Muscle layer of colon (tissue), 2 donors: ENCODE results near the gene LDLRAD4.

Source experiments
- H3K27ac ChIP-seq: one replicate; pipeline ENCODE4 v1.7.0; 2013; ENCODE audit warnings: low read depth, mild to moderate bottlenecking, low read length, moderate library complexity
- H3K27me3 ChIP-seq, 2 donors: one replicate each; pipeline ENCODE4 v1.7.0; 2013; ENCODE audit warnings: low read length in 2 of 2, mild to moderate bottlenecking in 2 of 2; ENCODE audit not compliant: insufficient read depth in 2 of 2, control insufficient read depth in 1 of 2
- H3K36me3 ChIP-seq: one replicate; pipeline ENCODE4 v1.7.0; 2013; ENCODE audit warnings: mild to moderate bottlenecking, low read length; ENCODE audit not compliant: insufficient read depth
- H3K4me1 ChIP-seq: one replicate; pipeline ENCODE4 v1.7.0; 2013; ENCODE audit warnings: mild to moderate bottlenecking, low read length; ENCODE audit not compliant: insufficient read depth
- H3K4me3 ChIP-seq, 2 donors: one replicate each; pipeline ENCODE4 v1.7.0; 2013; ENCODE audit warnings: low read length in 2 of 2, low read depth in 1 of 2, mild to moderate bottlenecking in 1 of 2, moderate library complexity in 1 of 2
- H3K9ac ChIP-seq: one replicate; pipeline ENCODE4 v1.7.0; 2013; ENCODE audit warnings: low read length
- H3K9me3 ChIP-seq: one replicate; pipeline ENCODE4 v1.7.0; 2013; ENCODE audit warnings: mild to moderate bottlenecking, low read length
- donor health status: abdominal sarcoma.
- donor health status: Adenocarcinoma of cecum.

Gene LDLRAD4

DNA sequence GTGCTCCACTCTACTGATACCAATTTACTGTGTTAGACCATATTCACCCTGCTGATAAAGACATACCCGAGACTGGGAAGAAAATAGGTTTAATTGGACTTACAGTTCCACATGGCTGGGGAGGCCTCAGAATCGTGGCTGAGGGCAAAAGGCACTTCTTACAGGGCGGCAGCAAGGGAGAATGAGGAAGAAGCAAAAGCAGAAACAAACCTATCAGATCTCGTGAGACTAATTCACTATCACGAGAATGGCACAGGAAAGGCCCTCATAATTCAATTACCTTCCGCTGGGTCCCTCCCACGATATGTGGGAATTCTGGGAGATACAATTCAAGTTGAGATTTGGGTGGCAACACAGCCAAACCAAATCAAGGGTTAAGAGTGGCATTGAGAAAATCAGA, 65.2 kb downstream of the LDLRAD4 start:
- peak overlapping the region; percentile 3 for H3K27ac ChIP-seq
- H3K36me3 ChIP-seq, result peaks cover 5% of the 10 kb centered on the region

GRCh38 chr18:13284330-13285027, 65.9 kb downstream of the LDLRAD4 start:
- Histone ChIP-seq H3K4me1 (peaks cover 24% of the 10 kb centered on the region), H3K4me3 (peak overlapping the region; percentile 7 to 37), H3K9me3 (no peaks in the 10 kb centered on the region), H3K27ac (peak overlapping the region; percentile 3), H3K36me3 (peaks cover 5% of the 10 kb centered on the region), H3K27me3 (no peaks in the 10 kb centered on the region), H3K9ac (no peak overlapping the region)

More for the DNA sequence above, 65.2 kb downstream of the LDLRAD4 start:
- no peaks in the 10 kb centered on the region for H3K27me3 ChIP-seq
- H3K4me3 ChIP-seq, result peak overlapping the region in 1 of 2 donors; percentile 37
- H3K9ac ChIP-seq, result no peak overlapping the region
- no peaks in the 10 kb centered on the region for H3K9me3 ChIP-seq
- peaks cover 18% of the 10 kb centered on the region for H3K4me1 ChIP-seq

DNA sequence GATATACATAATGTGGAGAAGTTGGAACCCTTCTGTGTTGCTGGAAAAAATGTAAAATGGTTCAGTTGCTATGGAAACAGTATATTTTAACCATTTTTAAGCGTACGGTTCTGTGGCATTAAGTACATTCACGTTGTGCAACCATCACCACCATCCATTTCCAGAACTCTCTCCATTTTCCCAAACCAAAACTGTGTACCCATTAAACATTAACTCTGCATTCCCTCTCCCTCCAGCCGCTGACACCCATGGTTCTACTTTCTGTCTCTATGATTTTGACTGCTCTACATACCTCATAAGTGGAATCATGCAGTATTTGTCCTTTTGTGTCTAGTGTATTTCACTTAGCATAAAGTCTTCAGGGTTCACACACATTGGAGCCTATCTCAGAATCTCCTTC, 67.3 kb downstream of the LDLRAD4 start:
- Histone ChIP-seq H3K4me3 (no peak overlapping the region), H3K4me1 (peaks cover 28% of the 10 kb centered on the region), H3K9ac (no peak overlapping the region), H3K36me3 (no peaks in the 10 kb centered on the region), H3K27me3 (no peaks in the 10 kb centered on the region), H3K9me3 (no peaks in the 10 kb centered on the region), H3K27ac (no peak overlapping the region)

GRCh38 chr18:13286456-13287125, 68.0 kb downstream of the LDLRAD4 start:
- Histone ChIP-seq H3K27me3 (no peaks in the 10 kb centered on the region), H3K9ac (no peak overlapping the region), H3K4me1 (peaks cover 28% of the 10 kb centered on the region), H3K4me3 (no peak overlapping the region), H3K36me3 (no peaks in the 10 kb centered on the region), H3K27ac (no peak overlapping the region), H3K9me3 (no peaks in the 10 kb centered on the region)

- H3K9ac ChIP-seq, result no peak overlapping the region
- no peak overlapping the region for H3K27ac ChIP-seq
- H3K36me3 ChIP-seq, result no peaks in the 10 kb centered on the region
- no peaks in the 10 kb centered on the region for H3K9me3 ChIP-seq
- H3K4me3 ChIP-seq, result no peak overlapping the region
- no peaks in the 10 kb centered on the region for H3K27me3 ChIP-seq
- H3K4me1 ChIP-seq, result peaks cover 28% of the 10 kb centered on the region
These were observed 68.8 kb downstream of the LDLRAD4 start for GRCh38 chr18:13287372-13287771.

DNA sequence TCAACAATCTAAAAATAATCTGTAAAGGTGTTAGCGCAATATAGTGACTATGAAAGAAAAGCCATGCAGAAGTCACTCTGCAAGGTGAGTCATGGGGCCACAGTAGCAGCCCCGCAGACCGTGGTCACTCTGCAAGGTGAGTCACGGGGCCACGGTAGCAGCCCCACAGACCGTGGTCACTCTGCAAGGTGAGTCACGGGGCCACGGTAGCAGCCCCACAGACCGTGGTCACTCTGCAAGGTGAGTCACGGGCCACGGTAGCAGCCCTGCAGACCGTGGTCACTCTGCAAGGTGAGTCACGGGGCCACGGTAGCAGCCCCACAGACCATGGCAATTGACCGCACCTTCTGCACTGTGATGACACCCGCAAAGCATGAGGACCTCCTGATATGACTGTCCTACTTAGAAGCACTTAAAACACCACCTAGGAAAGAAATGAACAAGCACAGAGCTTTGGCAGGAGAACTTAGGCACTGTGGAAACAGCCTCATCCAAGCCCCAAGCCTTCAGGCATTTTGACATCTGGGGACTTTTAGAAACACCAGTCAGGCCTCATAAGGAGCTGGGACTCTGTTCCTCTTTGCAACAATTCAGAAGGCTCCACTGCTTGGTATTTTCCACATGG, 70.1 kb downstream of the LDLRAD4 start:
- peaks cover 28% of the 10 kb centered on the region for H3K4me1 ChIP-seq
- no peak overlapping the region for H3K4me3 ChIP-seq
- H3K27me3 ChIP-seq, result no peaks in the 10 kb centered on the region
- H3K27ac ChIP-seq, result no peak overlapping the region
- no peaks in the 10 kb centered on the region for H3K9me3 ChIP-seq
- no peak overlapping the region for H3K9ac ChIP-seq
- H3K36me3 ChIP-seq, result no peaks in the 10 kb centered on the region

DNA sequence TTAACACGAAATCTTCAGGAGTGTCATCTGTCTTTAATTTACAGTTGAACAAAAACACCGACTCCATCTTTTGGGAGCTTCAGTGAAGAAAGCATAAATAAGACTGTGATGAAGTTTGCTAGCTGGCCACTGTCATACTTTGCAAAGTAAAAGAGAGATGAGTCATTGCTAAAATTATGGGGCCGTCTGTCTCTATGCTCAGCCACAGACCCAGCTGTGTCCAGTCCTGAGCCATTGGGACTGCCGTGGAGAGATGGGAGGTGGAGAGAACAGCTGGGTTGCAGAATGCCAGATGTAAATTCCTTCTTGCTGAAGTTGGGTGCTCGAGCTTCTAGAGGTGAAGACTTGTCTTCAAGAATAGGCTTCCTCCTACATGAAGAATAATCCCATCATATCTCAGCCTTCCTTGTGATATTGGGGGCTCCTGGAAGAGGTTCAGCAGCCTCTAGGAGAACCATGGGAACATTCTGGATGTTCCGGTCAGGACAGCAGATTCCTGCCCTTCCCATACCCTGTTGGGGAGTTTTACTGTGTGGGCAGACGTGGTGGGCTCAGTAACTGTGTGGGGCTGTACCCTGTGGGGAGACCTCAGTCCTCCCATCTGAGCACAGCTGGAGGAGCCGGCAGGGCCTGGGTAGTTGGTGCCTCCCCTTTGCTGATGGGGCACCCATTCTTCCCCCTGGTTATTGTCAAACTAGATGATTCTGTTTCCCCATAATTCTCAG, 71.1 kb downstream of the LDLRAD4 start:
- Histone ChIP-seq H3K27ac (no peak overlapping the region), H3K9ac (no peak overlapping the region), H3K4me1 (peaks cover 20% of the 10 kb centered on the region), H3K9me3 (no peaks in the 10 kb centered on the region), H3K36me3 (no peaks in the 10 kb centered on the region), H3K4me3 (no peak overlapping the region), H3K27me3 (no peaks in the 10 kb centered on the region)

GRCh38 chr18:13290856-13291271, 72.3 kb downstream of the LDLRAD4 start:
- no peak overlapping the region for H3K4me3 ChIP-seq
- no peaks in the 10 kb centered on the region for H3K36me3 ChIP-seq
- peaks cover 10% of the 10 kb centered on the region for H3K4me1 ChIP-seq
- no peak overlapping the region for H3K9ac ChIP-seq
- no peaks in the 10 kb centered on the region for H3K9me3 ChIP-seq
- H3K27ac ChIP-seq, result no peak overlapping the region
- H3K27me3 ChIP-seq, result no peaks in the 10 kb centered on the region

GRCh38 chr18:13291299-13291698, 72.7 kb downstream of the LDLRAD4 start:
- H3K9ac ChIP-seq, result no peak overlapping the region

GRCh38 chr18:13291745-13292447, 73.3 kb downstream of the LDLRAD4 start:
- Histone ChIP-seq H3K9me3 (no peaks in the 10 kb centered on the region), H3K4me3 (no peak overlapping the region), H3K27me3 (no peaks in the 10 kb centered on the region), H3K36me3 (no peaks in the 10 kb centered on the region), H3K9ac (no peak overlapping the region), H3K27ac (no peak overlapping the region), H3K4me1 (peaks cover 10% of the 10 kb centered on the region)

More at GRCh38 chr18:13291299-13291698, 72.7 kb downstream of the LDLRAD4 start:
- Histone ChIP-seq H3K9me3 (no peaks in the 10 kb centered on the region), H3K36me3 (no peaks in the 10 kb centered on the region), H3K27ac (no peak overlapping the region), H3K4me1 (peaks cover 10% of the 10 kb centered on the region), H3K4me3 (no peak overlapping the region), H3K27me3 (no peaks in the 10 kb centered on the region)

DNA sequence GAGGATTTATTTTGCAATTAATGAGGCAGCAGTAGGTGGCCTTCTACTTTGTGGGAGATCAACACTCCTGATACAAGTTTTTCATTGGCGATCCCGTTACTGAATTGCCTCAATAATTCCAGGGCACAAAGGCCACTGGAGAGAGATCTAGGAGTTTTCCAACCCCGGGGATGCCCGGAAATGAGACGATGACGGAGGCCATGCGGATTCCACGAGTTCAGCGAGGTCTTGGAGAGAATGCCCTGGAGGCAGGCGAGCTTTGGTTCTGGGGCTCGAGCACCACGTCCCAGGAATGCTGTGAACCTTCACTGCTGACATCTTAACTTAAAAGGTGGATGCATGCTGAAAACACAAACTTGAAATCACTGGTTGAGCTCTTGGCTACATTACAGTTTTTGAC, 74.2 kb downstream of the LDLRAD4 start:
- Histone ChIP-seq H3K9me3 (no peaks in the 10 kb centered on the region), H3K4me1 (peaks cover 10% of the 10 kb centered on the region), H3K4me3 (no peak overlapping the region), H3K9ac (no peak overlapping the region), H3K27ac (no peak overlapping the region), H3K36me3 (no peaks in the 10 kb centered on the region), H3K27me3 (no peaks in the 10 kb centered on the region)
